Neural progenitor cell (in vitro differentiated cells): ENCODE measurements around the gene BICDL1. TPM values are rescaled to one million over a fixed set of nuclear protein-coding genes. Genes with fewer than 3 reads are reported as not detected.

Source experiments
- DNase-seq: peaks from one replicate; pipeline ENCODE4 v3.0.0-alpha.2; 2016; ENCODE audit warnings: low spot score
- H2AFZ ChIP-seq: fragments of 200-600 bp; sonication (generic); replicated peaks from 2 replicates; pipeline ENCODE4 v1.6.1; 2016; ENCODE audit warnings: antibody characterized with exemption
- H3F3A ChIP-seq: fragments of 200-600 bp; sonication (generic); 2 replicates; pipeline ENCODE4 v1.6.1; 2016; ENCODE audit warnings: antibody characterized with exemption, low read depth
- H3K27ac ChIP-seq: fragments of 200-600 bp; sonication (generic); 2 replicates; pipeline ENCODE4 v1.5.1; 2016; ENCODE audit warnings: mild to moderate bottlenecking
- H3K27me3 ChIP-seq: fragments of 200-600 bp; sonication (generic); 2 replicates; pipeline ENCODE4 v1.6.1; 2016; ENCODE audit warnings: mild to moderate bottlenecking, moderate library complexity
- H3K36me3 ChIP-seq: fragments of 200-600 bp; sonication (generic); 2 replicates; pipeline ENCODE4 v1.5.1; 2016
- H3K4me1 ChIP-seq: fragments of 200-600 bp; sonication (generic); 2 replicates; pipeline ENCODE4 v1.6.1; 2016; ENCODE audit warnings: mixed run types
- H3K4me2 ChIP-seq: fragments of 200-600 bp; sonication (generic); 2 replicates; pipeline ENCODE4 v1.6.1; 2016
- H3K4me3 ChIP-seq: fragments of 200-600 bp; sonication (generic); 2 replicates; pipeline ENCODE4 v1.5.1; 2016
- H3K79me2 ChIP-seq: fragments of 200-600 bp; sonication (generic); 2 replicates; pipeline ENCODE4 v1.6.1; 2016; ENCODE audit warnings: low read depth
- H3K9ac ChIP-seq: fragments of 200-600 bp; sonication (generic); 2 replicates; pipeline ENCODE4 v1.6.1; 2016
- H3K9me3 ChIP-seq: fragments of 200-600 bp; sonication (generic); 2 replicates; pipeline ENCODE4 v1.5.1; 2016; ENCODE audit warnings: low read depth
- H4K20me1 ChIP-seq: fragments of 200-600 bp; sonication (generic); 2 replicates; pipeline ENCODE4 v1.6.1; 2016; ENCODE audit warnings: low read depth
- H3K27ac Mint-ChIP-seq: 3 replicates; pipeline ENCODE4 v1.8.0; 2021; ENCODE audit warnings: mixed read lengths
- H3K27me3 Mint-ChIP-seq: 2 replicates; pipeline ENCODE4 v1.8.0; 2022; ENCODE audit warnings: low read depth, mild to moderate bottlenecking, inconsistent platforms, moderate library complexity, mixed read lengths; ENCODE audit not compliant: insufficient read depth
- H3K36me3 Mint-ChIP-seq: 3 replicates; pipeline ENCODE4 v1.8.0; 2021; ENCODE audit warnings: mixed read lengths
- H3K4me1 Mint-ChIP-seq: 3 replicates; pipeline ENCODE4 v1.8.0; 2021; ENCODE audit warnings: mixed read lengths
- H3K4me3 Mint-ChIP-seq: 3 replicates; pipeline ENCODE4 v1.8.0; 2021; ENCODE audit warnings: mild to moderate bottlenecking, moderate library complexity, mixed read lengths
- H3K9me3 Mint-ChIP-seq: 3 replicates; pipeline ENCODE4 v1.8.0; 2020; ENCODE audit warnings: mixed read lengths
- EZH2 ChIP-seq: fragments of 200-600 bp; sonication (generic); IDR thresholded peaks from 2 replicates; pipeline ENCODE4 v1.6.1; 2017; ENCODE audit warnings: antibody characterized with exemption, mild to moderate bottlenecking, moderate library complexity
- EZH2phosphoT487 ChIP-seq: fragments of 200-600 bp; sonication (generic); IDR thresholded peaks from 2 replicates; pipeline ENCODE4 v1.6.1; 2017; ENCODE audit warnings: antibody characterized with exemption
- total RNA-seq: library from RNA; depleted of rRNA; stranded (reverse); fragments of >200 nt; gene quantifications from 2 replicates; pipeline ENCODE4 v1.2.3, GENCODE V29; 2015; ENCODE audit warnings: low replicate concordance
- TF ChIP-seq, protein P1 (sequence below): fragments of 200-600 bp; sonication (generic); IDR thresholded peaks from 2 replicates; pipeline ENCODE4 v1.5.1; 2017; ENCODE audit warnings: antibody characterized with exemption, mild to moderate bottlenecking

The BICDL1 gene
- total RNA-seq, 1 donor from 2014 or later: 3.8 TPM

DNA sequence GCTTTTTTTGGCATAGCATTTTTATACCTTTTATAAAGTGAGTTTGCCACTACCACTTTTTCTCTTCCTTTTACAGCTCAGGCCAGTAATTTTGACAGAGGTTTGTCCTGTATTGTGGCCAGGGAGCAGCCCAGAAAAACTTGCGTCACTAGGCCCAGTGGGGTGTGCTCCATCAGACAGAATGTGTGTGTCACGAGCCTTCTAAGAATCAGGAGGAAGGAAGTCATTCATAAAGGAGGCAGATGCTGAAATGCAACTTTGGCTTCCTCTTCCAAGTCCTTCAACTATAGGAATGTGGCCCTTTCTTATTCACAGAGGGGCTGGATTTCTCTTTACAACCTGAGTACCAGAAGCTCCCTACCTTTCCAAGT lies 137.6 kb downstream of the BICDL1 start:
- H3K4me1 Mint-ChIP-seq: peaks cover 8% of the 10 kb centered on the region
- H3K9me3 ChIP-seq: no peaks in the 10 kb centered on the region
- TF ChIP-seq, protein P1, sequence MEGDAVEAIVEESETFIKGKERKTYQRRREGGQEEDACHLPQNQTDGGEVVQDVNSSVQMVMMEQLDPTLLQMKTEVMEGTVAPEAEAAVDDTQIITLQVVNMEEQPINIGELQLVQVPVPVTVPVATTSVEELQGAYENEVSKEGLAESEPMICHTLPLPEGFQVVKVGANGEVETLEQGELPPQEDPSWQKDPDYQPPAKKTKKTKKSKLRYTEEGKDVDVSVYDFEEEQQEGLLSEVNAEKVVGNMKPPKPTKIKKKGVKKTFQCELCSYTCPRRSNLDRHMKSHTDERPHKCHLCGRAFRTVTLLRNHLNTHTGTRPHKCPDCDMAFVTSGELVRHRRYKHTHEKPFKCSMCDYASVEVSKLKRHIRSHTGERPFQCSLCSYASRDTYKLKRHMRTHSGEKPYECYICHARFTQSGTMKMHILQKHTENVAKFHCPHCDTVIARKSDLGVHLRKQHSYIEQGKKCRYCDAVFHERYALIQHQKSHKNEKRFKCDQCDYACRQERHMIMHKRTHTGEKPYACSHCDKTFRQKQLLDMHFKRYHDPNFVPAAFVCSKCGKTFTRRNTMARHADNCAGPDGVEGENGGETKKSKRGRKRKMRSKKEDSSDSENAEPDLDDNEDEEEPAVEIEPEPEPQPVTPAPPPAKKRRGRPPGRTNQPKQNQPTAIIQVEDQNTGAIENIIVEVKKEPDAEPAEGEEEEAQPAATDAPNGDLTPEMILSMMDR: no peak
- TF ChIP-seq EZH2phosphoT487 (no peak), EZH2 (no peak)
- H3F3A ChIP-seq: peaks cover 8% of the 10 kb centered on the region
- peaks cover 2% of the 10 kb centered on the region for H3K27me3 Mint-ChIP-seq
- no peak overlapping the region for H3K27ac ChIP-seq
- DNase-seq: no peak
- no peaks in the 10 kb centered on the region for H4K20me1 ChIP-seq
- H3K36me3 Mint-ChIP-seq: peaks cover 28% of the 10 kb centered on the region
- H3K4me3 ChIP-seq: no peak overlapping the region
- no peaks in the 10 kb centered on the region for H3K36me3 ChIP-seq
- H2AFZ ChIP-seq: no peak overlapping the region
- no peaks in the 10 kb centered on the region for H3K27me3 ChIP-seq
- no peak overlapping the region for H3K4me3 Mint-ChIP-seq
- H3K9ac ChIP-seq: no peak overlapping the region
- no peaks in the 10 kb centered on the region for H3K4me1 ChIP-seq
- H3K79me2 ChIP-seq: no peaks in the 10 kb centered on the region
- H3K9me3 Mint-ChIP-seq: no peaks in the 10 kb centered on the region
- no peak overlapping the region for H3K4me2 ChIP-seq
- H3K27ac Mint-ChIP-seq: no peak overlapping the region

DNA sequence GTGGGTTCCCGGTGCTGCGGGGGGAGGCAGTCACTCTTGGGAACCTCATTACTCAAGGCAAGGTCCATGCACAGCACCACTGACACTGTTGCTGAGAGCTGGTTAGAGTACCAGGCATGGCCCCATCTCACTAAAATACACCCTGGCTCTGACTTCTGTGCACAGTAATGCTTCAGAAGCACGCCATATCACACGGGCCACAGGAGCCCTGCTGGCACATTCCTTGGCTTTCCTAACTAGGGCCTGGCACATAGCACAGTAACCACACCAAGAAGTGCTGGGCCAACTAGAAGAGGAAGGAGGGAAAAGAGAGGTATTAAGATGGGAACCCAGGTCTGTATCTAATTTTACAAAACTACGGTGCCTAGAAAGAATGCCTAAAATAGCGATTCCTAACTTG lies 141.0 kb downstream of the BICDL1 start:
- DNase-seq: no peak
- Histone ChIP-seq H3K79me2 (no peaks in the 10 kb centered on the region), H3F3A (no peaks in the 10 kb centered on the region), H3K9ac (no peak overlapping the region), H3K27me3 (no peaks in the 10 kb centered on the region), H4K20me1 (no peaks in the 10 kb centered on the region), H3K36me3 (no peaks in the 10 kb centered on the region), H3K4me2 (no peak overlapping the region), H3K4me1 (no peaks in the 10 kb centered on the region), H3K27ac (no peak overlapping the region), H3K4me3 (no peak overlapping the region), H2AFZ (no peak overlapping the region), H3K9me3 (no peaks in the 10 kb centered on the region)
- TF ChIP-seq EZH2: no peak
- TF ChIP-seq, protein P1: no peak
- TF ChIP-seq EZH2phosphoT487: no peak
- Mint-ChIP-seq H3K4me1 (peaks cover 8% of the 10 kb centered on the region), H3K27me3 (peaks cover 2% of the 10 kb centered on the region), H3K9me3 (no peaks in the 10 kb centered on the region), H3K36me3 (peaks cover 33% of the 10 kb centered on the region), H3K4me3 (no peak overlapping the region), H3K27ac (no peak overlapping the region)

DNA sequence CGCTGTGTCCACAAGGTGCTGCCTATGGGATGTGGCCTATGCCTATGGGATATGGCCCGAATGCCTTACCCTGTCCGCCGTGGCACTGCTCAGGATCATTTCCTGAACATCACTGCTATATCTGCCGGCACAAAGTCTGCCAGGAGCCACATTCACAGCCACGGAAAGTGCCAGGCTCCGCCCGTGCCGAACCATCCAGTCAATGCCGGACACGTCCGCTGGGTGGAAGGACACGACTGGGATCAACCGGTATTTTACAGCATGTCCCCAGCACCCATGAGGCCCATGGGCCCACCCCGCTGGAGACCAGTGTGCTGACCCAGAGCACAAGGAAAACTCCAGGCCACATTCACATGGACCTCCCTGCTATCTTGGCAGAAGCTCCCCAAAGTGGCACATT lies 142.1 kb downstream of the BICDL1 start:
- no peaks in the 10 kb centered on the region for H3K36me3 ChIP-seq
- H3K27me3 ChIP-seq: no peaks in the 10 kb centered on the region
- no peak overlapping the region for H3K4me3 Mint-ChIP-seq
- peaks cover 6% of the 10 kb centered on the region for H3K4me1 Mint-ChIP-seq
- DNase-seq: no peak
- H4K20me1 ChIP-seq: no peaks in the 10 kb centered on the region
- H3K9me3 ChIP-seq: no peaks in the 10 kb centered on the region
- H3K27ac Mint-ChIP-seq: no peak overlapping the region
- H3K9ac ChIP-seq: no peak overlapping the region
- peaks cover 32% of the 10 kb centered on the region for H3K36me3 Mint-ChIP-seq
- no peaks in the 10 kb centered on the region for H3K4me1 ChIP-seq
- no peak overlapping the region for H3K27ac ChIP-seq
- no peaks in the 10 kb centered on the region for H3F3A ChIP-seq
- TF ChIP-seq, protein P1: no peak
- no peak for TF ChIP-seq EZH2
- H3K9me3 Mint-ChIP-seq: no peaks in the 10 kb centered on the region
- peaks cover 2% of the 10 kb centered on the region for H3K27me3 Mint-ChIP-seq
- no peak overlapping the region for H3K4me3 ChIP-seq
- no peak overlapping the region for H2AFZ ChIP-seq
- no peaks in the 10 kb centered on the region for H3K79me2 ChIP-seq
- H3K4me2 ChIP-seq: no peak overlapping the region
